Measurements from ENCODE around the gene STH. TPM values are rescaled to one million over a fixed set of nuclear protein-coding genes. Genes with fewer than 3 reads are reported as not detected.

STH gene
- total RNA-seq, 1 donor from 2014 or later, result not detected

- TF ChIP-seq CTCF (IDR thresholded peaks at IDR 0.05), result no peak
- Mint-ChIP-seq H3K36me3 (ENCODE audit: unreplicated experiment) (no peaks in the 10 kb centered on the region), H3K4me3 (ENCODE audit: unreplicated experiment) (no peak overlapping the region), H3K27ac (ENCODE audit: unreplicated experiment) (no peak overlapping the region), H3K9me3 (ENCODE audit: unreplicated experiment) (peaks cover 2% of the 10 kb centered on the region), H3K4me1 (ENCODE audit: unreplicated experiment) (peaks cover 1% of the 10 kb centered on the region), H3K27me3 (ENCODE audit: unreplicated experiment) (peaks cover 33% of the 10 kb centered on the region)
- no peak for DNase-seq (ENCODE audit: extremely low spot score, unreplicated experiment)
Measured at GRCh38 chr17:45967378-45967777, 31.7 kb upstream of the STH start.

GRCh38 chr17:45968732-45969131, 30.3 kb upstream of the STH start:
- H3K4me3 Mint-ChIP-seq (ENCODE audit: unreplicated experiment), result no peak overlapping the region
- no peak for TF ChIP-seq CTCF (IDR thresholded peaks at IDR 0.05)
- peaks cover 5% of the 10 kb centered on the region for H3K9me3 Mint-ChIP-seq (ENCODE audit: unreplicated experiment)
- H3K4me1 Mint-ChIP-seq (ENCODE audit: unreplicated experiment), result no peaks in the 10 kb centered on the region
- H3K27ac Mint-ChIP-seq (ENCODE audit: unreplicated experiment), result no peak overlapping the region
- no peak for DNase-seq (ENCODE audit: extremely low spot score, unreplicated experiment)
- no peaks in the 10 kb centered on the region for H3K36me3 Mint-ChIP-seq (ENCODE audit: unreplicated experiment)
- H3K27me3 Mint-ChIP-seq (ENCODE audit: unreplicated experiment), result peaks cover 34% of the 10 kb centered on the region

- TF ChIP-seq CTCF (IDR thresholded peaks at IDR 0.05), result no peak
- Mint-ChIP-seq H3K4me1 (ENCODE audit: unreplicated experiment) (no peaks in the 10 kb centered on the region), H3K27me3 (ENCODE audit: unreplicated experiment) (peaks cover 34% of the 10 kb centered on the region), H3K9me3 (ENCODE audit: unreplicated experiment) (peaks cover 5% of the 10 kb centered on the region), H3K36me3 (ENCODE audit: unreplicated experiment) (no peaks in the 10 kb centered on the region), H3K27ac (ENCODE audit: unreplicated experiment) (no peak overlapping the region), H3K4me3 (ENCODE audit: unreplicated experiment) (no peak overlapping the region)
- DNase-seq (ENCODE audit: extremely low spot score, unreplicated experiment), result no peak
Measured at GRCh38 chr17:45969726-45970125, 29.3 kb upstream of the STH start.

GRCh38 chr17:45970659-45971058, 28.4 kb upstream of the STH start:
- no peak for DNase-seq (ENCODE audit: extremely low spot score, unreplicated experiment)
- H3K27me3 Mint-ChIP-seq (ENCODE audit: unreplicated experiment), result peaks cover 33% of the 10 kb centered on the region
- peaks cover 5% of the 10 kb centered on the region for H3K9me3 Mint-ChIP-seq (ENCODE audit: unreplicated experiment)
- no peaks in the 10 kb centered on the region for H3K36me3 Mint-ChIP-seq (ENCODE audit: unreplicated experiment)
- H3K4me3 Mint-ChIP-seq (ENCODE audit: unreplicated experiment), result no peak overlapping the region
- no peak overlapping the region for H3K27ac Mint-ChIP-seq (ENCODE audit: unreplicated experiment)
- TF ChIP-seq CTCF (IDR thresholded peaks at IDR 0.05), result no peak
- no peaks in the 10 kb centered on the region for H3K4me1 Mint-ChIP-seq (ENCODE audit: unreplicated experiment)

- Mint-ChIP-seq H3K4me1 (ENCODE audit: unreplicated experiment) (no peaks in the 10 kb centered on the region), H3K4me3 (ENCODE audit: unreplicated experiment) (no peak overlapping the region), H3K36me3 (ENCODE audit: unreplicated experiment) (no peaks in the 10 kb centered on the region), H3K9me3 (ENCODE audit: unreplicated experiment) (peaks cover 5% of the 10 kb centered on the region), H3K27ac (ENCODE audit: unreplicated experiment) (no peak overlapping the region), H3K27me3 (ENCODE audit: unreplicated experiment) (peaks cover 25% of the 10 kb centered on the region)
- no peak for TF ChIP-seq CTCF (IDR thresholded peaks at IDR 0.05)
- no peak for DNase-seq (ENCODE audit: extremely low spot score, unreplicated experiment)
Measured at GRCh38 chr17:45971698-45972141, 27.3 kb upstream of the STH start.
